IPS-20b (cell line): ENCODE measurements around the gene MYO10.

ENCODE experiments used
- H3K27ac ChIP-seq: one replicate; pipeline ENCODE4 v1.5.1; 2013; ENCODE audit warnings: low read length
- H3K27me3 ChIP-seq: 2 replicates; pipeline ENCODE4 v1.6.1; 2013; ENCODE audit warnings: mild to moderate bottlenecking, low read length, inconsistent platforms; ENCODE audit not compliant: insufficient read depth
- H3K36me3 ChIP-seq: 2 replicates; pipeline ENCODE4 v1.6.1; 2013; ENCODE audit warnings: low read depth, mild to moderate bottlenecking, inconsistent platforms, low read length, moderate library complexity; ENCODE audit not compliant: insufficient read depth
- H3K4me1 ChIP-seq: 2 replicates; pipeline ENCODE4 v1.6.1; 2013; ENCODE audit warnings: mild to moderate bottlenecking, control low read depth, inconsistent platforms, low read length, moderate library complexity; ENCODE audit not compliant: insufficient read depth
- H3K4me3 ChIP-seq: 2 replicates; pipeline ENCODE4 v1.5.1; 2013; ENCODE audit warnings: mild to moderate bottlenecking, low read length, inconsistent platforms
- H3K9ac ChIP-seq: 2 replicates; pipeline ENCODE4 v1.6.1; 2013; ENCODE audit warnings: low read depth, mild to moderate bottlenecking, inconsistent platforms, low read length, moderate library complexity
- H3K9me3 ChIP-seq: 2 replicates; pipeline ENCODE4 v1.6.1; 2013; ENCODE audit warnings: mild to moderate bottlenecking, low read depth, low read length, inconsistent platforms; ENCODE audit not compliant: insufficient read depth

MYO10 gene

DNA sequence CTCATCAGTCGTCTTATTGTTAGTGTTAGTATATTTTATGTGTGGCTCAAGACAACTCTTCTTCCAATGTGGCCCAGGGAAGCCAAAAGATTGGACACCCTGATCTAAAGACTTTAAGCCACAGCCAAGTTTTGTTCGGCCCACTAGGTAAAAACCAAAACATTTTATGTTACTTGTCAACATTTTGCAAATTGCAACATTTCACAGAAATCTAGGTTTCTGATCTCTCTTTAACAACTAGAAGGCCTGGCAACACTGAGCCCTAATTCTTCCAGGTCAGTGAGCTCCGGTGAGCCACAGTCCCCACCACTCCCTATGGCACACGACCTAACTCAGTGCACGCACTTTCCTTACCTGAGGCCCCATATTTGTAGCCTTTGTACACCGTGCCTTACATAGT lies 24.0 kb downstream of the MYO10 start:
- H3K4me1 ChIP-seq: no peaks in the 10 kb centered on the region; the same call in 1 of the 2 replicates
- no peak overlapping the region for H3K9ac ChIP-seq
- H3K36me3 ChIP-seq: no peaks in the 10 kb centered on the region
- H3K27ac ChIP-seq: no peak overlapping the region
- no peaks in the 10 kb centered on the region for H3K27me3 ChIP-seq
- no peak overlapping the region for H3K4me3 ChIP-seq
- H3K9me3 ChIP-seq: no peaks in the 10 kb centered on the region

DNA sequence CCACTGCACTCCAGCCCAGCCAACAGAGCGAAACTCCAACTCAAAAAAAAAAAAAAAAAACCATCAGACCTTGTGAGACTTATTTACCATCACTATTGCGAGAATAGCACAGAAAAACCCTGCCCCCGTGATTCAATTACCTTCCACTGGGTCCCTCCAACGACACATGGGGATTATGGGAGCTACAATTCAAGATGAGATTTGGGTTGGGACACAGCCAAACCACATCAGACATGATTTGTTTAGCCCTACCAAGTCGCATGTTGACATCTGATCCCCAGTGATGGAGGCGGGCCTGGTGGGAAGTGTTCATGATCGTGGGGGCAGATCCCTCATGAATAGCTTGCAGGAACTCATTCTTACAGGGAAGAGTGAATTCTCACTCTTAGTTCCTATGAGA lies 26.6 kb downstream of the MYO10 start:
- no peak overlapping the region for H3K9ac ChIP-seq
- no peak overlapping the region for H3K4me3 ChIP-seq
- no peaks in the 10 kb centered on the region for H3K36me3 ChIP-seq
- H3K27ac ChIP-seq: no peak overlapping the region
- H3K9me3 ChIP-seq: no peaks in the 10 kb centered on the region
- H3K4me1 ChIP-seq: no peaks in the 10 kb centered on the region
- H3K27me3 ChIP-seq: no peaks in the 10 kb centered on the region

- Histone ChIP-seq H3K9ac (no peak overlapping the region), H3K4me1 (no peaks in the 10 kb centered on the region), H3K36me3 (no peaks in the 10 kb centered on the region), H3K9me3 (no peaks in the 10 kb centered on the region), H3K27ac (no peak overlapping the region), H3K27me3 (no peaks in the 10 kb centered on the region), H3K4me3 (no peak overlapping the region)
These were observed 28.8 kb downstream of the MYO10 start for GRCh38 chr5:16907270-16907669.

- H3K9me3 ChIP-seq: no peaks in the 10 kb centered on the region
- H3K4me1 ChIP-seq: peaks cover 6% of the 10 kb centered on the region
- no peak overlapping the region for H3K9ac ChIP-seq
- no peaks in the 10 kb centered on the region for H3K27me3 ChIP-seq
- H3K27ac ChIP-seq: no peak overlapping the region
- no peaks in the 10 kb centered on the region for H3K36me3 ChIP-seq
- H3K4me3 ChIP-seq: no peak overlapping the region
These were observed 29.8 kb downstream of the MYO10 start for GRCh38 chr5:16906255-16906654.

DNA sequence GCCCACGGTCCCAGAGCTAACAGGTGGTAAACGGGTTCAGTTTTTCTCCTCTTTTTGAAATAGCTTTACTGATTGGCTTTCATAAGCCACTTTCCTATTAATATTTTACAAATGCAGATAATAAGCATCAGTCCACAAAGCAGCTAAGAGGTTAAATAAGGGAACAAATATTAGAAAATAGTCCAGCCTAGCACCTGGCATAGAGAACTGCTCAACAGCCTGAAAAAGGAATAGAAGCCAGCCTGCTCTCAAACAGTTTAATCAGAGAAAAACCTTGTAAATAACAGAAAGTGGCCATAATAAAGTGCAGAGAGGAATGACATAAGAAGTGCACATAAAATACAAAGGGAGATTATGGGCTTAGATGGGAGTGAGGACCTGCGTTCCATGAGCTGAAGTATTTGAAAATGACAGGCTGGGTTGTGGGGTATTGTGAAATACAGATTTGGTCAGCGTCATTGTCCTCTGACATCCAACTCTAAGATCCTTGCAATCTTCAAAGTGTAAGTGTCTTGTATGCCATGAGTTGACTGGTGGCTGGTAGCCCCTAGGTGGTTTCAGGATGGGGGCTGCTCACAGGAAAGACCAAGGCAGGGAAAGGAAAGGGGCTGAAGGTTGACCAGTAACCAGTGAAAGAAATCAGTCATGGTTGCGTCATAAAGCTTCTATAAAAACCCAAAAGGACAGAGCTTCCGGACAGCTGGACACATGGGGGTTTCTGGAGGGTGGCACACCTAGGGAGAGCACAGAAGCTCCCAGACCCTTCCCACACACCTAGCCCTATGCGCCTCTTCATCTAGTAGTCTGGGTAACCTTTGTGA lies 32.4 kb downstream of the MYO10 start:
- no peaks in the 10 kb centered on the region for H3K27me3 ChIP-seq
- no peaks in the 10 kb centered on the region for H3K36me3 ChIP-seq
- no peak overlapping the region for H3K9ac ChIP-seq
- H3K4me1 ChIP-seq: peaks cover 14% of the 10 kb centered on the region
- H3K27ac ChIP-seq: no peak overlapping the region
- H3K4me3 ChIP-seq: no peak overlapping the region
- no peaks in the 10 kb centered on the region for H3K9me3 ChIP-seq

GRCh38 chr5:16902846-16903245 lies 33.2 kb downstream of the MYO10 start:
- Histone ChIP-seq H3K9me3 (no peaks in the 10 kb centered on the region), H3K27ac (no peak overlapping the region), H3K9ac (no peak overlapping the region), H3K4me3 (no peak overlapping the region), H3K27me3 (no peaks in the 10 kb centered on the region), H3K36me3 (no peaks in the 10 kb centered on the region), H3K4me1 (peaks cover 17% of the 10 kb centered on the region)

DNA sequence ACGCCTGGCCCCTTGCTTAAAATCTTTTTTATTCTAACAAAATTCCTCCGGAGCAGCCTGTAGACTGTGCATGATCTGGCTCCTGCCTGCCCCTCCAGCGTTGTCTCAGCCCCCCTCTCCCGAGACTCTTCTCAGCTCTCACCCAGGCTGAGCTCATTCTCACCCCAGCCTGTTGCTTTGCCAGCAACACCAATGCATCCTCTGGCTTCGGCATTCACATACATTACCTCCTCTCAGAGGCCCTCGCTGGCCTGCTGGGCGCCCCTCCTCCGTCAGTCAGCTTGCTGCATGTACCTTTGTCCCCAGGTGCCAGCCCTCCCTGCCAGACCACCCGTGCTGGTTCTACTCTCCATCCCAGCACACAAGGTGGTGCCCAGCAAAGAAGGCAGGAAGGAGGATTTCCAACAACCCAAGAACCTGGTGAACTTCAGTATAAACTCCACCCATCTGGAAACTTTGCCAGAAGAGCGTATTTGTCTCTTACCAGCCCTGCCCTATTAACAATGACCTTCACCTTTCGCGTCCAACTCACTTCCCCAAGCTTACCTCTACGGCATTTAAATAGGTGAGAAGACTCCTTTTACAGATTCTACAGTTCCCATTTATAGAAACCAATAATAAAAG lies 35.0 kb downstream of the MYO10 start:
- no peaks in the 10 kb centered on the region for H3K36me3 ChIP-seq
- H3K4me3 ChIP-seq: peak overlapping the region; percentile 37; the same call in 1 of the 2 replicates
- H3K27me3 ChIP-seq: no peaks in the 10 kb centered on the region
- H3K4me1 ChIP-seq: peaks cover 31% of the 10 kb centered on the region
- H3K27ac ChIP-seq: no peak overlapping the region
- peak overlapping the region; percentile 26; the same call in 1 of the 2 replicates for H3K9ac ChIP-seq
- no peaks in the 10 kb centered on the region for H3K9me3 ChIP-seq

DNA sequence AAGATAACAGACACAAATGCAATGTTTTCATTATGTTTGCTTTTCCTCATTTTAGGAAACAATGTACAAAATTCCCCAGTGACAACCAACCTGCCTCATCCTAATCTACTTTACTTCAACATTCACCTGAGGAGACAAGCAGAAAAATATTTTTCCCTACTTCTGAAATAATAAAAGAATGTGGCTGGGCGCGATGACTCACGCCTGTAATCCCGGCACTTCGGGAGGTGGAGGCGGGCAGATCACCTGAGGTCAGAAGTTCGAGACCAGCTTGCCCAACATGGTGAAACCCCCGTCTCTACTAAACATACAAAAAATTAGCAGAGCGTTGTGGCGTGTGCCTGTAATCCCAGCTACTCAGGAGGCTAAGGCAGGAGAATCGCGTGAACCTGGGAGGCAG lies 36.9 kb downstream of the MYO10 start:
- H3K36me3 ChIP-seq: no peaks in the 10 kb centered on the region
- H3K9me3 ChIP-seq: no peaks in the 10 kb centered on the region
- H3K4me1 ChIP-seq: peaks cover 49% of the 10 kb centered on the region
- H3K27ac ChIP-seq: no peak overlapping the region
- H3K9ac ChIP-seq: no peak overlapping the region
- no peaks in the 10 kb centered on the region for H3K27me3 ChIP-seq
- H3K4me3 ChIP-seq: no peak overlapping the region

- H3K9ac ChIP-seq: peak overlapping the region; percentile 25; the same call in 1 of the 2 replicates
- H3K4me1 ChIP-seq: peaks cover 49% of the 10 kb centered on the region
- H3K9me3 ChIP-seq: no peaks in the 10 kb centered on the region
- no peak overlapping the region for H3K4me3 ChIP-seq
- no peaks in the 10 kb centered on the region for H3K27me3 ChIP-seq
- H3K36me3 ChIP-seq: no peaks in the 10 kb centered on the region
- no peak overlapping the region for H3K27ac ChIP-seq
These were observed 38.3 kb downstream of the MYO10 start for GRCh38 chr5:16897800-16898199.

DNA sequence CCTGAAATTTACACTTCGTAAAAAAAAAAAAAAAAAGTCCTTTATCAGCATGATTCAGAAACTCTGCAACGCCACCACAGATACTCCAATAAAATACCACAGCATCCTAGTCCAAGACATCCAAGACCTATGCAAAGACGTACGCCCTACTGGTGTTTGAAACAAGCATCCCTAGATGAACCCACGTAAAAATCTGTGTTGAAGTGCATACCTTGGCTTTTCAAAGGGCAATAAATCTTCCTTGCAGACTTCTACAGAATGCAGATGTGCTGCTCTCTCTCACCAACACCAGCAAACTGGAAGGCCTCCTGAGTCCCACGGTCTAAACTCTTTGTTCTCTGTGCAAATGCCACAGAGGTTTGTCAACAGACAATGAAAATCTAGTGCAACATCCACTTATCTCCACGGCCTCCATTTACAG lies 38.8 kb downstream of the MYO10 start:
- Histone ChIP-seq H3K27ac (no peak overlapping the region), H3K27me3 (no peaks in the 10 kb centered on the region), H3K36me3 (no peaks in the 10 kb centered on the region), H3K9ac (peak overlapping the region; percentile 25; the same call in 1 of the 2 replicates), H3K4me3 (no peak overlapping the region), H3K9me3 (no peaks in the 10 kb centered on the region), H3K4me1 (peaks cover 49% of the 10 kb centered on the region)

DNA sequence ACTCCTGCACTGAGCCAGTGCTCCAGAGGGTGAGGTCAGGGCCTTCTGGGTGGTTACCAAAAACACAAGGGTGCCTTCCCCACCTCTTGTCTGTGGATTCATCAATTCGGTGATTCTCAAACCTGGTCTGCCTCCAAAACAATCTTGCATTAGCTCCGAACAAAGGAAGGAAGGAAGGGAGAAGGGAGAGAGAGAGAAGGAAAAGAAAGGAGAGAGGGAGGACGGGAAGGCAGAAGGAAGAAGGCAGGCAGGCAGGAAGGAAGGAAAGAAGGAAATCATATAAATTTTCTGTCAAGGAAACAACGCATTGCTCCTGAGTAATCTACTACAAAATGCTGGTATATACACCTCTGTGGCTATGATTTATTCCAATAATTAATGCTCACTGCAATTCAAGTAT lies 39.3 kb downstream of the MYO10 start:
- Histone ChIP-seq H3K27ac (no peak overlapping the region), H3K4me3 (no peak overlapping the region), H3K4me1 (peaks cover 50% of the 10 kb centered on the region), H3K9ac (peak overlapping the region; percentile 17; the same call in 1 of the 2 replicates), H3K27me3 (no peaks in the 10 kb centered on the region), H3K9me3 (no peaks in the 10 kb centered on the region), H3K36me3 (no peaks in the 10 kb centered on the region)
